Naive thymus-derived CD4-positive, alpha-beta T cell (primary cell): ENCODE data around the gene OSBPL8. TPM values are rescaled to one million over a fixed set of nuclear protein-coding genes. Genes with fewer than 3 reads are reported as not detected.

ENCODE experiments used
- ATAC-seq: fragments of 150-1000 bp; cut with Tn5 transposase; 2 replicates; pipeline ENCODE4 v1.10.0; 2021; ENCODE audit warnings: mild to moderate bottlenecking, moderate library complexity
- CTCF ChIA-PET: fragments of 350-600 bp; sonication (Branson Sonifier 250); formaldehyde crosslinking; loops from one replicate; lab custom pipeline; 2021; ENCODE audit warnings: antibody characterized with exemption; lab: Charles Lee
- POLR2A ChIA-PET: fragments of 350-600 bp; sonication (Branson Sonifier 250); formaldehyde crosslinking; loops from one replicate; lab custom pipeline; 2021; ENCODE audit warnings: antibody characterized with exemption, inconsistent platforms; lab: Charles Lee
- DNase-seq, 9 donors: peaks; one replicate each; pipeline versions ENCODE4 v3.0.0 to v3.0.0-alpha.2; 2020 to 2022; ENCODE audit warnings: mixed read lengths in 1 of 9
- H3K27ac ChIP-seq: one replicate; pipeline ENCODE4 v1.7.0; 2013; ENCODE audit warnings: mild to moderate bottlenecking, low read depth, low read length, moderate library complexity
- H3K27me3 ChIP-seq, 2 donors: one replicate each; pipeline ENCODE4 v1.7.0; 2013; ENCODE audit warnings: low read length in 2 of 2, mild to moderate bottlenecking in 2 of 2, moderate library complexity in 2 of 2; ENCODE audit not compliant: control insufficient read depth in 2 of 2, insufficient read depth in 2 of 2
- H3K36me3 ChIP-seq, 3 experiments: 1 replicate in 2 of 3; 2 replicates in 1 of 3; pipeline ENCODE4 v1.7.0; 2013; ENCODE audit warnings: low read length in 3 of 3, mild to moderate bottlenecking in 3 of 3, moderate library complexity in 1 of 3; ENCODE audit not compliant: insufficient read depth in 3 of 3, control insufficient read depth in 2 of 3
- H3K4me1 ChIP-seq, 2 donors: one replicate each; pipeline ENCODE4 v1.7.0; 2013; ENCODE audit warnings: low read length in 2 of 2, mild to moderate bottlenecking in 2 of 2, moderate library complexity in 1 of 2; ENCODE audit not compliant: control insufficient read depth in 2 of 2, insufficient read depth in 2 of 2
- H3K4me3 ChIP-seq: 2 replicates; pipeline ENCODE4 v1.7.0; 2013; ENCODE audit warnings: mild to moderate bottlenecking, low read length
- H3K9me3 ChIP-seq, 3 experiments: 1 replicate in 2 of 3; 2 replicates in 1 of 3; pipeline ENCODE4 v1.7.0; 2013; ENCODE audit warnings: low read length in 3 of 3; ENCODE audit not compliant: control insufficient read depth in 2 of 3
- H3K27ac Mint-ChIP-seq, 9 donors: one replicate each; pipeline ENCODE4 v1.8.0; 2020 to 2022; ENCODE audit warnings: mixed read lengths in 9 of 9, mild to moderate bottlenecking in 8 of 9, moderate library complexity in 5 of 9, inconsistent platforms in 2 of 9
- H3K27me3 Mint-ChIP-seq, 5 donors: one replicate each; pipeline ENCODE4 v1.8.0; 2021 to 2022; ENCODE audit warnings: mixed read lengths in 5 of 5, mild to moderate bottlenecking in 1 of 5
- H3K36me3 Mint-ChIP-seq, 5 donors: one replicate each; pipeline ENCODE4 v1.8.0; 2020 to 2022; ENCODE audit warnings: mixed read lengths in 5 of 5, mild to moderate bottlenecking in 3 of 5, inconsistent platforms in 1 of 5
- H3K4me1 Mint-ChIP-seq, 7 donors: one replicate each; pipeline ENCODE4 v1.8.0; 2020 to 2022; ENCODE audit warnings: mixed read lengths in 7 of 7, mild to moderate bottlenecking in 3 of 7, inconsistent platforms in 1 of 7
- H3K4me3 Mint-ChIP-seq, 10 donors: one replicate each; pipeline ENCODE4 v1.8.0; 2020 to 2022; ENCODE audit warnings: mild to moderate bottlenecking in 10 of 10, mixed read lengths in 10 of 10, moderate library complexity in 6 of 10, inconsistent platforms in 2 of 10
- H3K9me3 Mint-ChIP-seq, 11 donors: one replicate each; pipeline ENCODE4 v1.8.0; 2020 to 2022; ENCODE audit warnings: mixed read lengths in 11 of 11, mild to moderate bottlenecking in 4 of 11, inconsistent platforms in 1 of 11, moderate library complexity in 1 of 11
- intact Hi-C, 2 donors: fragments of 100-400 bp; cut with micrococcal nuclease; formaldehyde crosslinking; loops; one replicate each; pipeline ENCODE4 v1.15.1; 2023
- polyA plus RNA-seq, 2 donors: library from polyadenylated mRNA; unstranded; fragments of 300-500 nt; fragmentation: Illumina TruSeq; gene quantifications; one replicate each; pipeline ENCODE4 v1.2.3, GENCODE V29; 2021
- total RNA-seq, 6 experiments: library from RNA in 5 of 6; stranded (reverse) in 5 of 6; gene quantifications; 1 replicate in 5 of 6; 2 replicates in 1 of 6; pipeline ENCODE4 v1.2.3 and lab custom pipeline; 2021 to 2026

The OSBPL8 gene
- total and polyA plus RNA-seq, 7 experiments from 2014 or later, result 113 to 157 (median 122) TPM

DNA sequence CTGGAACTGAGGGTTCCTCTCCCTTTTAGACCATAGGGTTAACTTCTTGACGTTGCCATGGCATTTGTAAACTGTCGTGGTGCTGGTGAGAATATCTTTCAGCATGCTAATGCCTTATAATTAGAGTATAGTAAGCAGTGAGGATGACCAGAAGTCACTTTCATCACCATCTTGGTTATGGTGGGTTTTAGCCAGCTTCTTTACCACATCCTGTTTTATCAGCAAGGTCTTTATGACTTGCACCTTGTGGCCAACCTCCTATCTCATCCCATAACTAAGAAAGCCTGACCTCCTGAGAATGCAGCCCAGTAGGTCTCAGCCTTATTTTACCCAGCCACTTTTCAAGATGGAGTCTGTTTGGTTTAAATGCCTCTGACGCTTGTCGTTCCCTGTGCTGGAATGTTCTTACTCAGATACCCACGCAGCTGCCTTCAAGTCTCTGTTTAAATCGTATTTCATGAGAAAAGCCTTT, 255.5 kb downstream of the OSBPL8 start:
- H3K4me1 ChIP-seq, result no peaks in the 10 kb centered on the region
- no peaks in the 10 kb centered on the region for H3K9me3 Mint-ChIP-seq
- ATAC-seq (no peak), DNase-seq (no peak)
- no peak overlapping the region for H3K27ac ChIP-seq
- no peak overlapping the region for H3K4me3 Mint-ChIP-seq
- no peaks in the 10 kb centered on the region for H3K27me3 ChIP-seq
- H3K36me3 ChIP-seq, result no peaks in the 10 kb centered on the region
- no peak overlapping the region for H3K27ac Mint-ChIP-seq
- no peaks in the 10 kb centered on the region for H3K4me1 Mint-ChIP-seq
- H3K9me3 ChIP-seq, result no peaks in the 10 kb centered on the region
- CTCF ChIA-PET, result no interaction called here
- H3K4me3 ChIP-seq, result no peak overlapping the region
- intact Hi-C loops, result no loop called here
- peaks cover 0 to 19% (median 8%) of the 10 kb centered on the region in 5 donors for H3K27me3 Mint-ChIP-seq
- H3K36me3 Mint-ChIP-seq, result no peaks in the 10 kb centered on the region
- POLR2A ChIA-PET, result no interaction called here

GRCh38 chr12:76303365-76303764, 256.2 kb downstream of the OSBPL8 start:
- Mint-ChIP-seq H3K4me1 (no peaks in the 10 kb centered on the region), H3K27ac (no peak overlapping the region), H3K4me3 (no peak overlapping the region), H3K36me3 (no peaks in the 10 kb centered on the region), H3K27me3 (peaks cover 0 to 19% (median 8%) of the 10 kb centered on the region in 5 donors), H3K9me3 (no peaks in the 10 kb centered on the region)
- ATAC-seq (no peak), DNase-seq (no peak)
- POLR2A ChIA-PET, result no interaction called here
- CTCF ChIA-PET, result no interaction called here
- Histone ChIP-seq H3K9me3 (no peaks in the 10 kb centered on the region), H3K4me3 (no peak overlapping the region), H3K27ac (no peak overlapping the region), H3K4me1 (no peaks in the 10 kb centered on the region), H3K36me3 (no peaks in the 10 kb centered on the region), H3K27me3 (no peaks in the 10 kb centered on the region)
- intact Hi-C loops, result no loop called here

Other genes with a start within 250 kb of the OSBPL8 start
- gene BBS10, start 211.4 kb downstream of the OSBPL8 start, total RNA-seq, result 10 to 100 TPM in 2 of 5 experiments, 1 to 10 TPM in 3; 2.5 to 11.5 (median 5.2) TPM
- gene BBS10, start 211.4 kb downstream of the OSBPL8 start, polyA plus RNA-seq, result 1 to 10 TPM; 1.7 to 2.3 TPM
- 10 to 100 TPM; 27.3 to 60.9 (median 56.3) TPM for gene ZDHHC17, start 204.3 kb upstream of the OSBPL8 start, total RNA-seq
- 10 to 100 TPM; 12.4 to 13.0 TPM for gene ZDHHC17, start 204.3 kb upstream of the OSBPL8 start, polyA plus RNA-seq